Left ventricle myocardium inferior (tissue), 1 donor: Measurements from ENCODE around the gene IDS. TPM values are rescaled to one million over a fixed set of nuclear protein-coding genes. Genes with fewer than 3 reads are reported as not detected.
"Not testable (repeated sequence)": the region's sequence is repeated elsewhere in the genome, so short reads cannot be mapped to it uniquely, and the experiment has no call there.

ENCODE experiments used
- DNase-seq: peaks from one replicate; pipeline ENCODE4 v3.0.0-alpha.2; 2020
- H3K27ac ChIP-seq: fragments of 200-600 bp; replicated peaks from 2 replicates; pipeline ENCODE4 v1.8.0; 2021
- H3K27me3 ChIP-seq: fragments of 200-600 bp; 2 replicates; pipeline ENCODE4 v1.8.0; 2021; ENCODE audit warnings: low read depth
- H3K36me3 ChIP-seq: fragments of 200-600 bp; 2 replicates; pipeline ENCODE4 v1.8.0; 2021
- H3K4me1 ChIP-seq: fragments of 200-600 bp; 2 replicates; pipeline ENCODE4 v1.8.0; 2021
- H3K4me3 ChIP-seq: fragments of 200-600 bp; 2 replicates; pipeline ENCODE4 v1.8.0; 2021; ENCODE audit warnings: mild to moderate bottlenecking, moderate library complexity
- H3K9me3 ChIP-seq: fragments of 200-600 bp; replicated peaks from 2 replicates; pipeline ENCODE4 v1.8.0; 2021
- CTCF ChIP-seq: fragments of 200-600 bp; IDR thresholded peaks from 2 replicates; pipeline ENCODE4 v1.8.0; 2021; ENCODE audit warnings: antibody characterized with exemption, mild to moderate bottlenecking, borderline replicate concordance
- intact Hi-C: fragments of 100-400 bp; cut with micrococcal nuclease; formaldehyde crosslinking; loops from one replicate; pipeline ENCODE4 v1.11.0; 2022
- total RNA-seq: library from RNA; stranded (reverse); fragmentation: NEBNext Ultra II Directional; extraction: Animal tissue kit (Norgen Biotek cat#: 25700); gene quantifications from one replicate; pipeline ENCODE4 v1.2.1, GENCODE V29; 2021
- donor health status: DM: no; HTN: yes; CAD: no; lungs with severe emphysema.

Gene IDS
- total RNA-seq, 1 donor from 2014 or later: 86.3 TPM

- intact Hi-C loops: no loop called here
- Histone ChIP-seq H3K4me1 (peaks cover 9% of the 10 kb centered on the region), H3K4me3 (no peak overlapping the region), H3K27ac (no peak overlapping the region), H3K9me3 (no peaks in the 10 kb centered on the region), H3K27me3 (no peaks in the 10 kb centered on the region), H3K36me3 (no peaks in the 10 kb centered on the region)
- DNase-seq: no peak
- TF ChIP-seq CTCF: no peak
These were observed 16.3 kb upstream of the IDS start for GRCh38 chrX:149521438-149521837.

- H3K4me3 ChIP-seq, DNase-seq, H3K36me3 ChIP-seq, H3K9me3 ChIP-seq, H3K27ac ChIP-seq, H3K27me3 ChIP-seq, H3K4me1 ChIP-seq, intact Hi-C loops: not testable (repeated sequence)
These were observed 15.7 kb upstream of the IDS start for GRCh38 chrX:149520636-149521277.

- H3K27ac ChIP-seq: no peak overlapping the region
- H3K4me3 ChIP-seq: no peak overlapping the region
- peaks cover 3% of the 10 kb centered on the region for H3K4me1 ChIP-seq
- no peaks in the 10 kb centered on the region for H3K27me3 ChIP-seq
- H3K9me3 ChIP-seq: no peaks in the 10 kb centered on the region
- H3K36me3 ChIP-seq: no peaks in the 10 kb centered on the region
- TF ChIP-seq CTCF: no peak
- intact Hi-C loops: no loop called here
- no peak for DNase-seq
These were observed 13.1 kb upstream of the IDS start for GRCh38 chrX:149518236-149518635.

GRCh38 chrX:149517308-149517707 is 12.2 kb upstream of the IDS start:
- no peak for TF ChIP-seq CTCF
- H3K27ac ChIP-seq: no peak overlapping the region
- H3K27me3 ChIP-seq: no peaks in the 10 kb centered on the region
- intact Hi-C loops: no loop called here
- H3K36me3 ChIP-seq: no peaks in the 10 kb centered on the region
- peaks cover 3% of the 10 kb centered on the region for H3K4me1 ChIP-seq
- no peak overlapping the region for H3K4me3 ChIP-seq
- no peaks in the 10 kb centered on the region for H3K9me3 ChIP-seq
- DNase-seq: no peak

- DNase-seq: no peak
- no peaks in the 10 kb centered on the region for H3K27me3 ChIP-seq
- H3K4me1 ChIP-seq: peaks cover 3% of the 10 kb centered on the region
- no peaks in the 10 kb centered on the region for H3K36me3 ChIP-seq
- no peak overlapping the region for H3K4me3 ChIP-seq
- H3K9me3 ChIP-seq: no peaks in the 10 kb centered on the region
- H3K27ac ChIP-seq: no peak overlapping the region
- TF ChIP-seq CTCF: no peak
- intact Hi-C loops: no loop called here
These were observed 11.5 kb upstream of the IDS start for GRCh38 chrX:149516604-149517003.

- H3K4me1 ChIP-seq: peaks cover 3% of the 10 kb centered on the region
- DNase-seq: no peak
- no peaks in the 10 kb centered on the region for H3K27me3 ChIP-seq
- H3K27ac ChIP-seq: no peak overlapping the region
- H3K4me3 ChIP-seq: no peak overlapping the region
- TF ChIP-seq CTCF: no peak
- no peaks in the 10 kb centered on the region for H3K9me3 ChIP-seq
- intact Hi-C loops: no loop called here
- no peaks in the 10 kb centered on the region for H3K36me3 ChIP-seq
These were observed 11.0 kb upstream of the IDS start for GRCh38 chrX:149515954-149516602.
